HG03354 (cell line): Measurements from ENCODE around the gene SMIM21.

Source experiments
- ATAC-seq: cut with Tn5 transposase; IDR thresholded peaks from one replicate; pipeline ENCODE4 v1.9.1; 2021; ENCODE audit warnings: mild to moderate bottlenecking; ENCODE audit not compliant: unreplicated experiment, poor library complexity, severe bottlenecking

SMIM21 gene

GRCh38 chr18:75429975-75430374, 2.5 kb upstream of the SMIM21 start:
- ATAC-seq, result no peak

- ATAC-seq, result no peak
Observed at GRCh38 chr18:75428490-75428889, 987 bp upstream of the SMIM21 start.

GRCh38 chr18:75422341-75422910, 5.1 kb downstream of the SMIM21 start:
- no peak for ATAC-seq

- no peak for ATAC-seq
Observed at GRCh38 chr18:75421656-75422055, 5.8 kb downstream of the SMIM21 start.

- ATAC-seq, result no peak
Observed at GRCh38 chr18:75418293-75419005, 9.1 kb downstream of the SMIM21 start.

GRCh38 chr18:75410611-75411010, 16.9 kb downstream of the SMIM21 start:
- no peak for ATAC-seq

- no peak for ATAC-seq
Observed at GRCh38 chr18:75409806-75410205, 17.7 kb downstream of the SMIM21 start.

- ATAC-seq, result no peak
Observed at GRCh38 chr18:75408554-75409506, 18.7 kb downstream of the SMIM21 start.

- no peak for ATAC-seq
Observed at GRCh38 chr18:75407468-75408437, 19.8 kb downstream of the SMIM21 start.

GRCh38 chr18:75406491-75407445, 20.7 kb downstream of the SMIM21 start:
- no peak for ATAC-seq

- ATAC-seq, result no peak
Observed at GRCh38 chr18:75405351-75405750, 22.2 kb downstream of the SMIM21 start.

- no peak for ATAC-seq
Observed at GRCh38 chr18:75400366-75400765, 27.1 kb downstream of the SMIM21 start.

- no peak for ATAC-seq
Observed at GRCh38 chr18:75395137-75395536, 32.4 kb downstream of the SMIM21 start.

GRCh38 chr18:75393721-75394120, 33.8 kb downstream of the SMIM21 start:
- no peak for ATAC-seq

- no peak for ATAC-seq
Observed at GRCh38 chr18:75392226-75392578, 35.3 kb downstream of the SMIM21 start.

- no peak for ATAC-seq
Observed at GRCh38 chr18:75391279-75392225, 36.0 kb downstream of the SMIM21 start.

GRCh38 chr18:75390854-75391253, 36.6 kb downstream of the SMIM21 start:
- no peak for ATAC-seq
